Karpas-422 (cell line): ENCODE results near the gene TBX1. TPM values are rescaled to one million over a fixed set of nuclear protein-coding genes. Genes with fewer than 3 reads are reported as not detected.

ENCODE experiments used
- DNase-seq: peaks from one replicate; pipeline ENCODE4 v3.0.0-alpha.2; 2015
- H2AFZ ChIP-seq: fragments of 200-600 bp; sonication (generic); 2 replicates; pipeline ENCODE4 v1.6.1; 2014; ENCODE audit warnings: antibody characterized with exemption, low read length, mixed read lengths
- H3K27ac ChIP-seq: fragments of 200-600 bp; sonication (generic); 2 replicates; pipeline ENCODE4 v1.5.1; 2014; ENCODE audit warnings: mild to moderate bottlenecking, low read length, moderate library complexity
- H3K27me3 ChIP-seq: fragments of 200-600 bp; sonication (generic); 2 replicates; pipeline ENCODE4 v1.6.1; 2014; ENCODE audit warnings: low read length, mixed read lengths
- H3K36me3 ChIP-seq: fragments of 200-600 bp; sonication (generic); 2 replicates; pipeline ENCODE4 v1.6.1; 2014; ENCODE audit warnings: low read length, mixed read lengths; ENCODE audit not compliant: insufficient read depth
- H3K4me1 ChIP-seq: fragments of 200-600 bp; sonication (generic); 2 replicates; pipeline ENCODE4 v1.6.1; 2014; ENCODE audit warnings: mild to moderate bottlenecking, low read length, mixed read lengths
- H3K4me2 ChIP-seq: fragments of 200-600 bp; sonication (generic); 2 replicates; pipeline ENCODE4 v1.6.1; 2014; ENCODE audit warnings: low read length, low read depth, mild to moderate bottlenecking; ENCODE audit not compliant: poor library complexity, severe bottlenecking
- H3K4me3 ChIP-seq: fragments of 200-600 bp; sonication (generic); 2 replicates; pipeline ENCODE4 v1.5.1; 2014; ENCODE audit warnings: mild to moderate bottlenecking, antibody characterized with exemption, low read length, mixed read lengths
- H3K79me2 ChIP-seq: fragments of 200-600 bp; sonication (generic); 2 replicates; pipeline ENCODE4 v1.6.1; 2014; ENCODE audit warnings: mild to moderate bottlenecking, low read length, mixed read lengths
- H3K9ac ChIP-seq: fragments of 200-600 bp; sonication (generic); 2 replicates; pipeline ENCODE4 v1.6.0; 2014; ENCODE audit warnings: low read length
- H3K9me2 ChIP-seq: fragments of 200-600 bp; sonication (generic), shearing (Covaris generic); replicated peaks from 2 replicates; pipeline ENCODE4 v1.6.0; 2014; ENCODE audit warnings: mild to moderate bottlenecking, low read length, moderate library complexity; ENCODE audit not compliant: insufficient read depth
- H3K9me3 ChIP-seq: fragments of 300-700, 200-600 bp; sonication (generic); 2 replicates; pipeline ENCODE4 v1.6.1; 2014; ENCODE audit warnings: low read length, mixed read lengths
- H4K20me1 ChIP-seq: fragments of 200-600 bp; sonication (generic); 2 replicates; pipeline ENCODE4 v1.6.1; 2014; ENCODE audit warnings: mild to moderate bottlenecking, antibody characterized with exemption, low read length, low read depth; ENCODE audit not compliant: insufficient read depth
- total RNA-seq: library from RNA; depleted of rRNA; stranded (reverse); fragments of >200 nt; shearing (Covaris generic); gene quantifications from 2 replicates; pipeline ENCODE4 v1.2.3, GENCODE V29; 2014; ENCODE audit warnings: low replicate concordance

Gene TBX1
- total RNA-seq, 1 experiment from 2014 or later = not detected

DNA sequence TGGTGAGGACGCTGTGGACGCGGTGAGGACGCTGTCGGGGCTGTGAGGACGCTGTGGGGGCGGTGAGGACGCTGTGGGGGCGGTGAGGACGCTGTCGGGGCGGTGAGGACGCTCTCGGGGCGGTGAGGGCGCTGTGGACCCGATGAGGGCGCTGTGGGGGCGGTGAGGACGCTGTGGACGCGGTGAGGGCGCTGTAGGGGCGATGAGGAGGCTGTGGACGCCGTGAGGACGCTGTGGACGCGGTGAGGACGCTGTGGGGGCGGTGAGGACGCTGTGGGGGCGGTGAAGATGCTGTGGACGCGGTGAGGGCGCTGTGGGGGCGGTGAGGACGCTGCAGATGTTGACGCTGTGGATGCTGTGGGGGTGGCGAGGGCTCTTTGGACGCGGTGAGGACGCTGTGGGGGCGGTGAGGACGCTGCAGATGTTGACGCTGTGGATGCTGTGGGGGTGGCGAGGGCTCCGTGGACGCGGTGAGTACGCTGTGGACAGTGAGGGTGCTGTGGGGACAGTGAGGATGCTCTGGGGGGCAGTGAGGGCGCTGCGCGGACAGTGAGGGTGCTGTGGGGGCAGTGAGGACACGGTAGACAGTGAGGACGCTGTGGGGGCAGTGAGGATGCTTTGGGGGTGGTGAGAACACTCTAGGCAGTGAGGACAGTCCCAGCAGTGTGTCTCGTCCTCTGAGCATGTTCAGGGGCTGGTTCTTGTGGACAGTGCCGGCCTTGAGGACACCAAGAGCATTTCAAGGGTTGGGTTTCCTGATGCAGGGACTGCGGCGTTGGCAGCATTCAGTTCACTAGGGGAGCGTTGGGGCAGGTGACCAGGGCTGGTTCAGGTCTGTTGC, 33.0 kb upstream of the TBX1 start:
- no peak for DNase-seq
- Histone ChIP-seq H3K36me3 (no peaks in the 10 kb centered on the region), H2AFZ (no peak overlapping the region), H3K4me3 (no peak overlapping the region), H3K9ac (no peak overlapping the region), H3K9me2 (no peaks in the 10 kb centered on the region), H3K4me2 (no peak overlapping the region), H3K4me1 (peaks cover 5% of the 10 kb centered on the region; the same call in 1 of the 2 replicates), H3K79me2 (no peaks in the 10 kb centered on the region), H3K27me3 (no peaks in the 10 kb centered on the region), H3K27ac (no peak overlapping the region), H3K9me3 (no peaks in the 10 kb centered on the region), H4K20me1 (no peaks in the 10 kb centered on the region)

DNA sequence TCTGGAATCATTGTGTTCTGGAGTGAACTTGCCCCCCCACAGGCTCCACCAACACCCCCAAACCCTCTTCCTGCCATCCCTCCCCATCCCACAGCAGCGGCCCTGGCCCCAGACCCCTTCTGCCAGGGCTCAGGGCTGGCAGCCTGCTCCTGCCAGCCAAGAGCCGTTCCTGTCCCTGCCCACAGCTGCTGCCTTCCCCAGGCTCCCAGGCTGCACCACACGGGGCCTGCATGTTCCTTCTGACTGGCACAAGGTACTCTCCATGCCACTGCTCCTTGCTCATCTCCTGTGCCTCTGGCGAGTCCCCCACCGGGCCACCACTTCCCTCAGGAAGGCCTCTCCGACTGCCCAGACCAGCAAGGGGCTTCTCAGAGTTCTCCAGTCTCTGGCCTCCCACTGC, 32.3 kb upstream of the TBX1 start:
- Histone ChIP-seq H3K9me2 (no peaks in the 10 kb centered on the region), H3K27ac (no peak overlapping the region), H4K20me1 (no peaks in the 10 kb centered on the region), H3K36me3 (no peaks in the 10 kb centered on the region), H2AFZ (no peak overlapping the region), H3K79me2 (no peaks in the 10 kb centered on the region), H3K9ac (no peak overlapping the region), H3K9me3 (no peaks in the 10 kb centered on the region), H3K4me3 (no peak overlapping the region), H3K4me2 (no peak overlapping the region), H3K27me3 (no peaks in the 10 kb centered on the region), H3K4me1 (peaks cover 5% of the 10 kb centered on the region; the same call in 1 of the 2 replicates)
- DNase-seq = no peak

DNA sequence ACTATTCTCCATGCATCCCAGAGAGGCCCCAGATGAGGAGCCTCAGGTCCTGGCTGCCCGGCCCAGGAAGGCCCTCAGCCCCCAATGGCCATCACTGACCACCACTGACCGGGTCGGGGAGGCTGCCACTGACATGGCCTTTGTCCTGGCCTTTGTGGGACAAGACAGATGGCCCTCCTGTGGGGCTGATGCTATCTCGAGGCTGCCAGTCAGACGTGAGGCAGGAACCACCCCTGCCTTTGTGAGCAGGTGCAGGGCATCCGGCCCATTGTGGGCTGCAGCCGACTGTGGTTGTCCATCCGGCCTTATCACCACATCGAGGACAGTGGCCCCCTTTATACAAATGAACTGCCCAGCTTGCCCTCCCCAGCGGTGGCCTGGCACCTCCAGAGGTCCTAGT, 31.7 kb upstream of the TBX1 start:
- Histone ChIP-seq H3K36me3 (no peaks in the 10 kb centered on the region), H3K4me3 (no peak overlapping the region), H3K4me1 (peaks cover 5% of the 10 kb centered on the region; the same call in 1 of the 2 replicates), H3K27me3 (no peaks in the 10 kb centered on the region), H3K27ac (no peak overlapping the region), H3K79me2 (no peaks in the 10 kb centered on the region), H2AFZ (no peak overlapping the region), H3K9ac (no peak overlapping the region), H3K9me3 (no peaks in the 10 kb centered on the region), H4K20me1 (no peaks in the 10 kb centered on the region), H3K9me2 (no peaks in the 10 kb centered on the region), H3K4me2 (no peak overlapping the region)
- DNase-seq = no peak

DNA sequence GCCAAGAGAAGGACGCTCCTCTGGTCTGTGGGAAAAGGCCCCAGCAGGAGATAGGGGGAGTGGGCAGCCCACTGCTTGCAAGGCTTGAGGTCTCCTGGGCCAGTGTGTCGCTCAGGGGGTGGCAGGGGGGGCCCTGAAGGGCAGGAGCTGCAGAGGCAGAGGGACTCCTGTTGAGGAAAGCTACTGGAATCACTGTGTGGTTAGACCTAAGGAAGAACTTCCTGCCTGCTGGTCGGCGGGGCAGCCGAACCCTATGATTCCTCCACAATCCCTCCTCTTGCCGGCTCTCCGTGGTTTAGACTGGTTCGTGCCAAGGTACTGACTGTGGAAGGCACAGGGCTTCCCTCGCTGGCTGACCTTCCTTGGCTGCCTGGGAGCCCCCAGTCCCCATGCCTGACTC, 31.1 kb upstream of the TBX1 start:
- Histone ChIP-seq H3K4me2 (no peak overlapping the region), H3K36me3 (no peaks in the 10 kb centered on the region), H3K9me3 (no peaks in the 10 kb centered on the region), H4K20me1 (no peaks in the 10 kb centered on the region), H3K27ac (no peak overlapping the region), H3K79me2 (no peaks in the 10 kb centered on the region), H3K9ac (no peak overlapping the region), H3K9me2 (no peaks in the 10 kb centered on the region), H3K4me3 (no peak overlapping the region), H2AFZ (no peak overlapping the region), H3K4me1 (peaks cover 5% of the 10 kb centered on the region; the same call in 1 of the 2 replicates), H3K27me3 (no peaks in the 10 kb centered on the region)
- no peak for DNase-seq

DNA sequence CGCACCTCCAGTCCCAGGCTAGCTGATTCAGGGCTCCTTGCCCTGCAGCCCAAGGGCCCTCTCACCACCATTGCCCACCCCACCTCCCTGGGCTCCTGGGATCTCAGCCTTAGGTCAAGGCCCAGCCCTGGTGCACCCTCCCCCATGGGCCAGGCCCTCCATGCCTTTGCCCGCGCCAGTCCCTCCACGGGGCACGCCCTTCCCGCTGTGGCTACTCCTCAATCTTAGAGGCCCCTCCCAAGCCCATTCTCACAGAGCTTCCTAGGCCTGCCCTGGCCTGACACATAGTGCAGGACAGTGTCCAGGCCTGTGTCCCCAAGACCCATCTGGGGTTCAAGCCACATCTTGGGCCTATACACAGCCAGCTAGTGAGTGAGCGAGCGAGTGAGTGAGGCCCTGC, 30.4 kb upstream of the TBX1 start:
- Histone ChIP-seq H3K9ac (no peak overlapping the region), H3K79me2 (no peaks in the 10 kb centered on the region), H3K4me2 (no peak overlapping the region), H3K9me3 (no peaks in the 10 kb centered on the region), H3K4me1 (peaks cover 5% of the 10 kb centered on the region; the same call in 1 of the 2 replicates), H4K20me1 (no peaks in the 10 kb centered on the region), H3K27ac (no peak overlapping the region), H3K27me3 (no peaks in the 10 kb centered on the region), H3K4me3 (no peak overlapping the region), H3K9me2 (no peaks in the 10 kb centered on the region), H3K36me3 (no peaks in the 10 kb centered on the region), H2AFZ (no peak overlapping the region)
- DNase-seq = no peak

DNA sequence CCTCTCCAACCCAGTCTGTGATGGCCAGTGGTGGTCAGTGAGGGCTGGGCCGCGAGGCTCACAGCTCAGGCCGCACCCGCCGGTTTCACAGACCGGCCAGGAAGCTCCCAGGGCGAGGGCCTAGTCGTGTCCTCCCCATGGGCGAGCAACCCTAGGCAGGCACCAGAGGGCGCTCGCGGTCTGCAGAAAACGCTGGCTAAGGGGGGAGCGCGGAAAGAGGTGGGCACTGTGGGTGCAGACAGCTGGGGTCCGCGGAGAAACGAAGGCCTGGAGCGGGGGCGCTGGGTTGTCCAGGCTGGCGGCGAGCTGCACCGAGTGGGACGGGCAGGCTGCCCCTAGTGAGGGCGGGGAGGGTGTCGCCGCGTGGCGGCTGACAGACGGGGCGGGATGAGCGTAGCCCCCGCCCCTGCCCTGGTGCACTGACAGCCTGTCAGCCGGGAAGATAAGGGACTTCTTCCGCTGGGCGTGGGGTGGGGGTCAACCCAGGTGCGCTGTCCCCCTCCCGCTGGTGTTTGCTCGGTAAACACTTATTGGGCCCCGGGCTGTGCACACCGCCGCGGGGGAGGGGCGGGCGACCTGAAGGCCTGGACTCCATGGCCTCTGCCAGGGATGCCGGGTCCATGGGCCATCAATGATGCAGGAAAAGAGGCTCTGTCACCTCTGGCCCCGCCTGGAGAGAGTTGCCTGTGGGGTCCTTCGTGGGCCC, 29.8 kb upstream of the TBX1 start:
- Histone ChIP-seq H3K9me3 (no peaks in the 10 kb centered on the region), H3K79me2 (no peaks in the 10 kb centered on the region), H3K4me1 (peaks cover 5% of the 10 kb centered on the region; the same call in 1 of the 2 replicates), H3K4me2 (peak overlapping the region; percentile 55), H3K9ac (no peak overlapping the region), H3K36me3 (no peaks in the 10 kb centered on the region), H3K27me3 (no peaks in the 10 kb centered on the region), H3K27ac (no peak overlapping the region), H3K4me3 (peak overlapping the region; percentile 50; the same call in 1 of the 2 replicates), H3K9me2 (no peaks in the 10 kb centered on the region), H4K20me1 (no peaks in the 10 kb centered on the region), H2AFZ (no peak overlapping the region)
- DNase-seq = peak; percentile 93

DNA sequence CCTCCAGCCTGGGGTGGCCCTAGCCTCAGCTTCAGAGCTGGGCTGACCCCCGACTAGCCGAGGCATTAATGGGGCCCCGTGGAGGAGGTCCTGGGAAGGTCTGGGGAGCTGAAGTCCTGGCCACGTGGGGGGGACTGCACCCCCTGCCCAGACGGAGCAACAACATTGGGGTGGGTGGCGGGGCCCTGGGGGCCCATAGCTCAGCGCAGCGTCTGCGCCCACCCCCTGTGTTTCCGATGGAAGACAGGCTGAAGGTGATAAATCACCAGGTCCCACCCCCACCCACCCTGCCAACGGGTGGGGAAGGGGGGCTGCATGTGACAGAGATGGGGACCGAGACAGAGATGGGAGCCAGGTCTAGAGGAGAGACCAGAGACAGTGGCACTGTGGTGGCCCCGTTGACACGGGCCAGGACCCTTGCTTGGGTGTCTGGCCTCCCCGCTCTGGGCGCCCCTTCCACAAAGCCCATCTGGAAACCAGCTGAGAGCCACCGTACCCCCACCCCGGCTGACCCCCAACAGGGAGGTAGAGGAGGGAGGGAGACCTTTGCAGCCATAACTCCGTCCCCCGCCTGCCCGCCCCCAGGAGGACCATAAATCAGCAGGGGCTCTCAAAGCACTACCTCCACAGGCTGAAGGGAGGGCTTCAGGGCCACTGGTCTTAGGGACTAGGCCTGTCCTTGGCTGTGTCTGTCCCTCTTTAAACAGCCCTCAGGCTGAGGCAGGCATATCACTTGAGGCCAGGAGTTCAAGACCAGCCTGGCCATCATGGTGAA, 29.0 kb upstream of the TBX1 start:
- Histone ChIP-seq H3K4me2 (peak overlapping the region; percentile 55), H3K36me3 (no peaks in the 10 kb centered on the region), H3K4me3 (no peak overlapping the region), H3K4me1 (peaks cover 5% of the 10 kb centered on the region; the same call in 1 of the 2 replicates), H3K9ac (no peak overlapping the region), H2AFZ (no peak overlapping the region), H3K27me3 (no peaks in the 10 kb centered on the region), H4K20me1 (no peaks in the 10 kb centered on the region), H3K9me2 (no peaks in the 10 kb centered on the region), H3K27ac (no peak overlapping the region), H3K9me3 (no peaks in the 10 kb centered on the region), H3K79me2 (no peaks in the 10 kb centered on the region)
- DNase-seq = no peak
